ENCODE data around the gene SIN3A. TPM values are rescaled to one million over a fixed set of nuclear protein-coding genes. Genes with fewer than 3 reads are reported as not detected.
"Not testable (repeated sequence)": the region's sequence is repeated elsewhere in the genome, so short reads cannot be mapped to it uniquely, and the experiment has no call there.

The SIN3A gene
- total RNA-seq, 1 donor from 2014 or later, result 33.4 TPM

DNA sequence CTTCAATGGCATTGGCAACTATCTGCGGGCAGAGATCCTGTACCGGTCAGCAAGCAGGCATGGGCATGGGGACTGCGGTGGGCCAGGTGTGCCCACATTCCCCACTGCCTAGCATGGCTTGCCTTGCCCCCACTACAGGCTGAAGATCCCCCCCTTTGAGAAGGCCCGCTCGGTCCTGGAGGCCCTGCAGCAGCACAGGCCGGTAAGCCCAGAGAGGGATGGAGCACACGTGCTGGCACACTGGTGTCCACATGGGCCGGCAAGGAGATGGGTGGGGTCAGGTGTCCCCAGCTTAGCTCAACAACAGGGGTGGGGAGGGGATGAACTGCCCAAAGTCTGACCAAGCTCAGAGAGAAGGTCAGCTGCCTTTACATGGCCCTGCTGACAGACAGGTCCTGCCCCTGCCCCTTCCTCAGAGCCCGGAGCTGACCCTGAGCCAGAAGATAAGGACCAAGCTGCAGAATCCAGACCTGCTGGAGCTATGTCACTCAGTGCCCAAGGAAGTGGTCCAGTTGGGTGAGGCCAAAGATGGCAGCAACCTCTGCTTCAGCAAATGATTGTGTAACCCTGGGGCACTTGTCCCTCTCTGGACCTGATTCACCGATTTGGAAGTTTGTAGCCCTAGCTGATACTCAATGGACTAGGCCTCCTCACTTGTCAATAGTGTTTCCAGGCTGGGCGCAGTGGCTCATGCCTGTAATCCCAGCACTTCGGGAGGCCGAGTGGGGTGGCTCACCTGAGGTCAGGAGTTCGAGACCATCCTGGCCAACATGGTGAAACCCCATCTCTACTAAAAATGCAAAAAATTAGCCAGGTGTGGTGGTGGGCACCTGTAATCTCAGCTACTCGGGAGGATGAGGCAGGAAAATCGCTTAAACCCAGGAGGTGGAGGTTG is 99.1 kb downstream of the SIN3A start:
- DNase-seq (ENCODE audit: low read depth), result no peak
- H3K4me3 ChIP-seq (ENCODE audit: low read depth, low read length), result no peak overlapping the region
- TF ChIP-seq, protein P1, sequence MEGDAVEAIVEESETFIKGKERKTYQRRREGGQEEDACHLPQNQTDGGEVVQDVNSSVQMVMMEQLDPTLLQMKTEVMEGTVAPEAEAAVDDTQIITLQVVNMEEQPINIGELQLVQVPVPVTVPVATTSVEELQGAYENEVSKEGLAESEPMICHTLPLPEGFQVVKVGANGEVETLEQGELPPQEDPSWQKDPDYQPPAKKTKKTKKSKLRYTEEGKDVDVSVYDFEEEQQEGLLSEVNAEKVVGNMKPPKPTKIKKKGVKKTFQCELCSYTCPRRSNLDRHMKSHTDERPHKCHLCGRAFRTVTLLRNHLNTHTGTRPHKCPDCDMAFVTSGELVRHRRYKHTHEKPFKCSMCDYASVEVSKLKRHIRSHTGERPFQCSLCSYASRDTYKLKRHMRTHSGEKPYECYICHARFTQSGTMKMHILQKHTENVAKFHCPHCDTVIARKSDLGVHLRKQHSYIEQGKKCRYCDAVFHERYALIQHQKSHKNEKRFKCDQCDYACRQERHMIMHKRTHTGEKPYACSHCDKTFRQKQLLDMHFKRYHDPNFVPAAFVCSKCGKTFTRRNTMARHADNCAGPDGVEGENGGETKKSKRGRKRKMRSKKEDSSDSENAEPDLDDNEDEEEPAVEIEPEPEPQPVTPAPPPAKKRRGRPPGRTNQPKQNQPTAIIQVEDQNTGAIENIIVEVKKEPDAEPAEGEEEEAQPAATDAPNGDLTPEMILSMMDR (conservative IDR thresholded peaks at IDR 0.05; ENCODE audit: low read depth, low read length), result no peak

DNA sequence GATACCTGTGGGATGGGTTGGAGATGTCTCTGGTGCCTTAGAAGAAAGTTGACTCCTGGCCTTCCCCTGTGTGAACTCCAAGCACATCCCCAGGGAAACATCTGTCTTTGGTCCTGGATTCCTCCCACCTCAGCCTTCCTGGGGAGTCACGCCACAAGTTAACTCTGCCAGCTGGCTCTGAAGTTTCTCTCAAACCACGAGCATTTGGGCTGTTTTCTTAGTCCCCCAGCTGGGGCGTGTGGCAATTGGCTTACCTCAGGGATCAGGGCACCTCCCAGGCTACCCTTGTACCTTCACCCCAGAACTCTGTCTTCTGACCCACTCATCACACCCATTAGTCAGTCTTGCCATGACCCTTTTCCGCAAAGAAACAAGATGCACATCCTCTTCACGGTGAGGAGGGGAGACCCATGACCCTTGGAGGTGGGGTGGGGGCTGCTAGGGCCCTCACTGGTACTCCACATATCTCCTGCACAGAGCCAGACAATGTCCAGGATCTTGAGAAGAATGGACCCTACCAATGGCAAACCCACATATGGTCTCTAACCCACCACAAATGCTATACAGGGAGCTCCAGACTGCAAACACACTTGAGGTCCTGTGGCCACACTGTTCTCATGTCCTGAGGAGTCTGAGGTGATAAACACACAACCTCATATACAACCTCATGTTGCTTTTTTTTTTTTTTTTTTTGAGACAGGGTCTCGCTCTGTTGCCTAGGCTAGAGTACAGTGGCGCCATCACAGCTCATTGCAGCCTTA is 100.7 kb downstream of the SIN3A start:
- TF ChIP-seq, protein P1 (conservative IDR thresholded peaks at IDR 0.05; ENCODE audit: low read depth, low read length), result no peak
- no peak overlapping the region for H3K4me3 ChIP-seq (ENCODE audit: low read depth, low read length)
- no peak for DNase-seq (ENCODE audit: low read depth)

DNA sequence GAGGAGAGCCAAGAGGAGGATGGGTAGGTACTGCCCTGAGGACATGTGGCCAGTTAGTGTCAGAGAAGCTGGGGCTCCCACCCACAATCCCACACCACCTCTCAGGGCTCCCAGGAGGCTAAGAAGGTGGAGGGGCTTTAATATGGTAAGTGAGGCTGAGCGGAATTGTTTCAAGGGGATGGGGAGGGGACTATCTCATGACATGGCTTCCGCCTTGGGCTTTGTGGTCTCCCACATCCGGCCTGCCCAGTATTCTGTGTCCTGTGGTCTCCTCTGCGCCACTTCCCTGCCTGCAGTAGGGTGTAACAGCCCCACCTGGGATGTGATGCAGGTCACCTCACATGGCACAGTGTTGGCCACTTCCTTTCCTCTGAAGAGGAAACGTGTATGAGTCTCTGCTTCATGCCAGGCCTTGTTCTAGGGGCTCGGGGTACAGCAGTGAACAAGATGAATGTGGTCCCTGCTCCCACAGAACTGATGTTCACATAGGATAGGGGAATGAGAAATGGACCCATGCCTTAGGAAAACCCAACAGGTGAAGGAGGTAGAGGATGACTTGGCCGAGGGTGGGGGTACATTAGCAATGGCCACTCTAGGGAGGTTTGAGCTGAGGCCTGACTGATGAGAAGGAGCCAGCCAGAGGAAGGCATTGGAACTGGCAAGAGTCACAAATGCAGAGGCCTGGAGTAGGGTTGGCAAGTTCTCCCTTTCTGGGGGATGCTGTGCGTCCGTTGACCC is 101.5 kb downstream of the SIN3A start:
- no peak for DNase-seq (ENCODE audit: low read depth)
- TF ChIP-seq, protein P1 (conservative IDR thresholded peaks at IDR 0.05; ENCODE audit: low read depth, low read length), result no peak
- H3K4me3 ChIP-seq (ENCODE audit: low read depth, low read length), result no peak overlapping the region

DNA sequence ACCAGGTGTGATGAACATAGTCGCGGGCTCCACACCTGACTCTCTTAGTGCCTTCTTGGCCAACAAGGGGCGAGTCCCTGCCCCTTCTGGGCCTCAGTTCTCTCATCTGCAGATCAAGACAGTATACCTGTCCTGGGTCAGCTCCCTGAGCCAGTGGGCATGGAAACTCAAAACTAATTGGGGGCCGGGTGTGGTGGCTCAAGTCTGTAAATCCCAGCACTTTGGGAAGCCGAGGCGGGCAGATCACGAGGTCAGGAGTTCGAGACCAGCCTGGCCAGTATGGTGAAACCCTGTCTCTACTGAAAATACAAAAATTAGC is 102.2 kb downstream of the SIN3A start:
- not testable (repeated sequence) for DNase-seq (ENCODE audit: low read depth)

DNA sequence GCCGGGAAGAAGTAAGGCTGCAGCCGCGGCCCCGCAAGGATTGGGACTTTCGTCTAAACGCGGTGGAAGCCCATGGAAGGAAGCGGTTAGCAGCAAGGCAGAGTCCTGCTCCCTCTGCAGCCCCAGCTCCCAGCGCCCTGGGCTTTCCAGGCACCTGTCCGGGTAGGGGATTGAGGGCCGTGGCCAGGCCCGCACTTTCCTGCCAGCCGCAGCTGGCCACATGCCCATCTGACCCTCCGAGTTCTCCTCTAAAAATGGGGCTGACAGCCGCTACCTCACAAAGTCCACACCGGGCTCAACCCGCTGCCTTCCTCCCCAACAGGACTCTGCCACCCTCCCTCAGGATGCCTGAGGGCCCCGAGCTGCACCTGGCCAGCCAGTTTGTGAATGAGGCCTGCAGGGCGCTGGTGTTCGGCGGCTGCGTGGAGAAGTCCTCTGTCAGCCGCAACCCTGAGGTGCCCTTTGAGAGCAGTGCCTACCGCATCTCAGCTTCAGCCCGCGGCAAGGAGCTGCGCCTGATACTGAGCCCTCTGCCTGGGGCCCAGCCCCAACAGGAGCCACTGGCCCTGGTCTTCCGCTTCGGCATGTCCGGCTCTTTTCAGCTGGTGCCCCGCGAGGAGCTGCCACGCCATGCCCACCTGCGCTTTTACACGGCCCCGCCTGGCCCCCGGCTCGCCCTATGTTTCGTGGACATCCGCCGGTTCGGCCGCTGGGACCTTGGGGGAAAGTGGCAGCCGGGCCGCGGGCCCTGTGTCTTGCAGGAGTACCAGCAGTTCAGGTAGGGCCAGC is 102.7 kb downstream of the SIN3A start:
- DNase-seq (ENCODE audit: low read depth), result no peak
- TF ChIP-seq, protein P1 (conservative IDR thresholded peaks at IDR 0.05; ENCODE audit: low read depth, low read length), result no peak
- peak overlapping the region; percentile 97 for H3K4me3 ChIP-seq (ENCODE audit: low read depth, low read length)

More for the DNA sequence above, 102.2 kb downstream of the SIN3A start:
- H3K4me3 ChIP-seq (ENCODE audit: low read depth, low read length), result not testable (repeated sequence)

DNA sequence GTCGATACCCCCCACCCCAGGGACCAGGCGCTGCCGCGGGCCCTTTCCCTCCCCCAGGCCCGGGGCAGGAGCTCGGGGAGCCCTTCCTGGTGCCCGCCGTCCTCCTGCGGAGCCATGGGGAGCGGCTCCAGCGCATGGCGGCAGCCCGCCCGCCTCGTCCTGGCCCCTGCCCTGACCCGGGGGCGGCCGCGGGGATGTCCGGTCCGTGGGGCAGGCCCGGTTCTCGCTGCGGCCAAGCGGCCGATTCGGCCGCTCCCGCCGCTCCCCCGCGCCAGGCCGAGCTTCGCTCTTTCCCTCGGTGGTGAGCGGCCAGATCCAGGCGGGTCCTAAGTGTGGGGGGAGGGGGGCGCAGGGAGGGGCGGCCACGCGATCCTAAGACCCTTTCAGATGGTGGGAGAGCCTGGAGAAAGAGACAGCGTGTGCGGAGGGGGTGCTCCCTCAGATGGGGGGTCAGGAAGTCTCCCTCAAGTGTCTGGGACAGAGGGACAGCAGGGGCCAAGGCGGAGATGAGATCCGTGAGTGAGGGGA is 103.4 kb downstream of the SIN3A start:
- DNase-seq (ENCODE audit: low read depth), result no peak
- H3K4me3 ChIP-seq (ENCODE audit: low read depth, low read length), result peak overlapping the region; percentile 97
- TF ChIP-seq, protein P1 (conservative IDR thresholded peaks at IDR 0.05; ENCODE audit: low read depth, low read length), result no peak
